ENCODE results near the gene LINGO4. TPM values are rescaled to one million over a fixed set of nuclear protein-coding genes. Genes with fewer than 3 reads are reported as not detected.

LINGO4 gene
- total and polyA plus RNA-seq, 10 of the 15 experiments (the other 5 are each of a cell fraction or from before 2014, with no cell fraction given), result not detected

GRCh38 chr1:151835596-151835995 lies 30.4 kb upstream of the LINGO4 start:
- H4K20me1 ChIP-seq (ENCODE audit: control insufficient read depth, insufficient read depth), result peaks cover 5% of the 10 kb centered on the region; the same call in 1 of the 2 replicates
- no peaks in the 10 kb centered on the region for H3K9me3 ChIP-seq (replicated peaks; ENCODE audit: control insufficient read depth, insufficient read depth, low read length)
- FAIRE-seq, result no peak
- ChIA-PET CTCF (interaction anchor here (0.6 to 2.8 kb wide), 17 partner anchors 9 to 424 kb away, joined by 3 to 20 read pairs (median 4); partner anchors contain the start of gene THEM5), POLR2A (no interaction called here), SMC1A (ENCODE audit: uncharacterized antibody, unreplicated experiment) (interaction anchor here (0.6 to 3.8 kb wide), 17 partner anchors 9 to 535 kb away, joined by 3 to 16 read pairs (median 3); no protein-coding TSS in a partner anchor), RAD21 (ENCODE audit: unreplicated experiment) (interaction anchor here (1.1 to 1.4 kb wide), 6 partner anchors 13 to 391 kb away, joined by 3 to 10 read pairs (median 4); no protein-coding TSS in a partner anchor)
- H3K36me3 ChIP-seq (ENCODE audit: control insufficient read depth in 2 of 2, insufficient read depth in 2 of 2, low read length in 1 of 2), result no peaks in the 10 kb centered on the region
- H3K9ac ChIP-seq (ENCODE audit: control insufficient read depth, insufficient read depth, low read length), result no peak overlapping the region
- no peak overlapping the region for H3K27ac ChIP-seq (ENCODE audit: control insufficient read depth, insufficient read depth)
- peaks cover 10% of the 10 kb centered on the region; the same call in 1 of the 2 replicates for H3K4me1 ChIP-seq (ENCODE audit: control insufficient read depth, insufficient read depth, low read length)
- no peak for TF ChIP-seq JUND (IDR thresholded peaks at IDR 0.05; ENCODE audit: low read depth, low read length)
- TF ChIP-seq PML (IDR thresholded peaks at IDR 0.05; ENCODE audit: low read length), result no peak
- TF ChIP-seq YY1 (IDR thresholded peaks at IDR 0.05; ENCODE audit: low read depth, low read length), result no peak
- no peak for TF ChIP-seq SMAD5 (IDR thresholded peaks at IDR 0.05; ENCODE audit: low read depth)
- no peak for TF ChIP-seq POLR2A (IDR thresholded peaks at IDR 0.05; ENCODE audit: low read depth, low read length)
- no peak for ATAC-seq
- peaks cover 0 to 8% of the 10 kb centered on the region in 2 experiments for H3K27me3 ChIP-seq (replicated peaks in 1 of 2; ENCODE audit: control insufficient read depth in 2 of 2, insufficient read depth in 2 of 2, low read length in 1 of 2)
- 78% methylated on average over 7 of the region's 7 CpGs for WGBS (ENCODE audit: insufficient coverage, insufficient replicate concordance, low lambda C conversion rate, missing lambda C conversion rate)
- in situ Hi-C loops (cut with MboI), result loop anchor here (5.0 to 10.0 kb wide), 3 partner anchors 243 to 541 kb away; no protein-coding TSS in a partner anchor
- no TSS peak for BruUV-seq (replicated peaks)
- no peak for DNase-seq (ENCODE audit: low read depth, low spot score)
- intact Hi-C loops (cut with micrococcal nuclease; ENCODE audit: unreplicated experiment), result loop anchor here (5.0 to 10.0 kb wide), 2 partner anchors 121 to 143 kb away; partner anchors contain the start of gene CELF3
- H3K4me2 ChIP-seq (ENCODE audit: control insufficient read depth, insufficient read depth), result no peak overlapping the region
- H3K79me2 ChIP-seq (ENCODE audit: control insufficient read depth, insufficient read depth, low read length), result no peaks in the 10 kb centered on the region
- no peak overlapping the region for H2AFZ ChIP-seq (ENCODE audit: control insufficient read depth, low read depth, low read length)
- H3K4me3 ChIP-seq, result no peak overlapping the region

- intact Hi-C loops (cut with micrococcal nuclease; ENCODE audit: unreplicated experiment) (loop anchor here (10.0 kb wide), 1 partner anchor 119 kb away; the partner anchor contains the start of gene CELF3), in situ Hi-C loops (cut with MboI) (loop anchor here (10.0 kb wide), 2 partner anchors 389 to 539 kb away; no protein-coding TSS in a partner anchor)
- Histone ChIP-seq H4K20me1 (ENCODE audit: control insufficient read depth, insufficient read depth) (peaks cover 5% of the 10 kb centered on the region; the same call in 1 of the 2 replicates), H3K4me3 (no peak overlapping the region), H3K27me3 (replicated peaks in 1 of 2; ENCODE audit: control insufficient read depth in 2 of 2, insufficient read depth in 2 of 2, low read length in 1 of 2) (peaks cover 0 to 8% of the 10 kb centered on the region in 2 experiments), H3K27ac (ENCODE audit: control insufficient read depth, insufficient read depth) (no peak overlapping the region), H3K36me3 (ENCODE audit: control insufficient read depth in 2 of 2, insufficient read depth in 2 of 2, low read length in 1 of 2) (no peaks in the 10 kb centered on the region), H2AFZ (ENCODE audit: control insufficient read depth, low read depth, low read length) (no peak overlapping the region), H3K4me2 (ENCODE audit: control insufficient read depth, insufficient read depth) (no peak overlapping the region), H3K9ac (ENCODE audit: control insufficient read depth, insufficient read depth, low read length) (no peak overlapping the region), H3K79me2 (ENCODE audit: control insufficient read depth, insufficient read depth, low read length) (no peaks in the 10 kb centered on the region), H3K9me3 (replicated peaks; ENCODE audit: control insufficient read depth, insufficient read depth, low read length) (no peaks in the 10 kb centered on the region), H3K4me1 (ENCODE audit: control insufficient read depth, insufficient read depth, low read length) (peaks cover 7% of the 10 kb centered on the region; the same call in 1 of the 2 replicates)
- CTCF ChIA-PET, result interaction anchor here (0.7 to 2.8 kb wide), 3 partner anchors 48 to 100 kb away, joined by 3 to 15 read pairs (median 3); no protein-coding TSS in a partner anchor
- DNase-seq (ENCODE audit: low read depth, low spot score) (no peak), ATAC-seq (no peak), FAIRE-seq (no peak)
- POLR2A ChIA-PET, result no interaction called here
- SMC1A ChIA-PET (ENCODE audit: uncharacterized antibody, unreplicated experiment), result interaction anchor here (1.1 to 3.8 kb wide), 3 partner anchors 12 to 533 kb away, joined by 3 to 12 read pairs (median 3); no protein-coding TSS in a partner anchor
- RAD21 ChIA-PET (ENCODE audit: unreplicated experiment), result no interaction called here
- 0% methylated on average over 3 of the region's 3 CpGs for WGBS (ENCODE audit: insufficient coverage, insufficient replicate concordance, low lambda C conversion rate, missing lambda C conversion rate)
- BruUV-seq (replicated peaks), result no TSS peak
- TF ChIP-seq FOXM1 (IDR thresholded peaks at IDR 0.05; ENCODE audit: low read depth, low read length) (no peak), PRDM15 (CRISPR knock-in tag; IDR thresholded peaks at IDR 0.05) (no peak), MTA3 (IDR thresholded peaks at IDR 0.05; ENCODE audit: borderline replicate concordance, low read length) (no peak), SMAD5 (IDR thresholded peaks at IDR 0.05; ENCODE audit: low read depth) (no peak), SMAD1 (IDR thresholded peaks at IDR 0.05; ENCODE audit: low read depth, partially characterized antibody) (no peak)
- TF ChIP-seq, protein P1, sequence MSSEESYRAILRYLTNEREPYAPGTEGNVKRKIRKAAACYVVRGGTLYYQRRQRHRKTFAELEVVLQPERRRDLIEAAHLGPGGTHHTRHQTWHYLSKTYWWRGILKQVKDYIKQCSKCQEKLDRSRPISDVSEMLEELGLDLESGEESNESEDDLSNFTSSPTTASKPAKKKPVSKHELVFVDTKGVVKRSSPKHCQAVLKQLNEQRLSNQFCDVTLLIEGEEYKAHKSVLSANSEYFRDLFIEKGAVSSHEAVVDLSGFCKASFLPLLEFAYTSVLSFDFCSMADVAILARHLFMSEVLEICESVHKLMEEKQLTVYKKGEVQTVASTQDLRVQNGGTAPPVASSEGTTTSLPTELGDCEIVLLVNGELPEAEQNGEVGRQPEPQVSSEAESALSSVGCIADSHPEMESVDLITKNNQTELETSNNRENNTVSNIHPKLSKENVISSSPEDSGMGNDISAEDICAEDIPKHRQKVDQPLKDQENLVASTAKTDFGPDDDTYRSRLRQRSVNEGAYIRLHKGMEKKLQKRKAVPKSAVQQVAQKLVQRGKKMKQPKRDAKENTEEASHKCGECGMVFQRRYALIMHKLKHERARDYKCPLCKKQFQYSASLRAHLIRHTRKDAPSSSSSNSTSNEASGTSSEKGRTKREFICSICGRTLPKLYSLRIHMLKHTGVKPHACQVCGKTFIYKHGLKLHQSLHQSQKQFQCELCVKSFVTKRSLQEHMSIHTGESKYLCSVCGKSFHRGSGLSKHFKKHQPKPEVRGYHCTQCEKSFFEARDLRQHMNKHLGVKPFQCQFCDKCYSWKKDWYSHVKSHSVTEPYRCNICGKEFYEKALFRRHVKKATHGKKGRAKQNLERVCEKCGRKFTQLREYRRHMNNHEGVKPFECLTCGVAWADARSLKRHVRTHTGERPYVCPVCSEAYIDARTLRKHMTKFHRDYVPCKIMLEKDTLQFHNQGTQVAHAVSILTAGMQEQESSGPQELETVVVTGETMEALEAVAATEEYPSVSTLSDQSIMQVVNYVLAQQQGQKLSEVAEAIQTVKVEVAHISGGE (CRISPR knock-in tag; IDR thresholded peaks at IDR 0.05), result no peak
These were observed 29.0 kb upstream of the LINGO4 start for GRCh38 chr1:151834239-151834638.

Data from GM12878 (cell line).